ENCODE results near the gene IL15RA.
"Not testable (repeated sequence)": the region's sequence is repeated elsewhere in the genome, so short reads cannot be mapped to it uniquely, and the experiment has no call there.

DNA sequence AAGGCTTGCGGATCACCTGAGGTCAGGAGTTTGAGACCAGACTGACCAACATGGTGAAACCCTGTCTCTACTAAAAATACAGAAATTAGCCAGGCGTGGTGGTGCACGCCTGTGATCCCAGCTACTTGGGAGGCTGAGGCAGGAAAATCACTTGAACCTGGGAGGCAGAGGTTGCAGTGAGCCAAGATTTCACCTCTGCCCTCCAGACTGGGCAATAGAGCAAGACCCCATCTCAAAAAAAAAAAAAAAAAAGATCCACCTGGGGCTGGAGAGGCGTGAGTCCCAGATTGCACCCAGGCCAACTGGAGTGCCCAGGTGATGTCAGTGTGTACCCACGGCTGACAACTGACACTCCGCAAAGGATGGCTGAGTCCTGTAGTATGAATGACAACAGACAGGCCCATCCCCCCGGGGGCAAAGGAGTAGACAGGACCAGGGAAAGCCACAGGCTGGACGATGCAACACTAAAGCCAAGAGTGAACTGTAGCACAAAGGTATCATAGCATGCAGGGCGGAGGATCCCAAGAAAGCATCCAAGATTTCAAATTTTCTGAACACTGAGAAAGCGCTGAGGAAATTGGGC lies 14.9 kb downstream of the IL15RA start:
- not testable (repeated sequence) for TF ChIP-seq POLR2A (IDR thresholded peaks at IDR 0.05); POLR2AphosphoS5 (IDR thresholded peaks at IDR 0.05; ENCODE audit: insufficient read depth in 1 of 2, low read depth in 1 of 2)
- TF ChIP-seq, protein P1, sequence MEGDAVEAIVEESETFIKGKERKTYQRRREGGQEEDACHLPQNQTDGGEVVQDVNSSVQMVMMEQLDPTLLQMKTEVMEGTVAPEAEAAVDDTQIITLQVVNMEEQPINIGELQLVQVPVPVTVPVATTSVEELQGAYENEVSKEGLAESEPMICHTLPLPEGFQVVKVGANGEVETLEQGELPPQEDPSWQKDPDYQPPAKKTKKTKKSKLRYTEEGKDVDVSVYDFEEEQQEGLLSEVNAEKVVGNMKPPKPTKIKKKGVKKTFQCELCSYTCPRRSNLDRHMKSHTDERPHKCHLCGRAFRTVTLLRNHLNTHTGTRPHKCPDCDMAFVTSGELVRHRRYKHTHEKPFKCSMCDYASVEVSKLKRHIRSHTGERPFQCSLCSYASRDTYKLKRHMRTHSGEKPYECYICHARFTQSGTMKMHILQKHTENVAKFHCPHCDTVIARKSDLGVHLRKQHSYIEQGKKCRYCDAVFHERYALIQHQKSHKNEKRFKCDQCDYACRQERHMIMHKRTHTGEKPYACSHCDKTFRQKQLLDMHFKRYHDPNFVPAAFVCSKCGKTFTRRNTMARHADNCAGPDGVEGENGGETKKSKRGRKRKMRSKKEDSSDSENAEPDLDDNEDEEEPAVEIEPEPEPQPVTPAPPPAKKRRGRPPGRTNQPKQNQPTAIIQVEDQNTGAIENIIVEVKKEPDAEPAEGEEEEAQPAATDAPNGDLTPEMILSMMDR (IDR thresholded peaks at IDR 0.05), result not testable (repeated sequence)
